Liver (tissue), 9 donors: ENCODE results near the gene PHOX2A. TPM values are rescaled to one million over a fixed set of nuclear protein-coding genes. Genes with fewer than 3 reads are reported as not detected.

Source experiments
- DNase-seq: peaks from one replicate; pipeline ENCODE4 v3.0.0-alpha.2; 2017; ENCODE audit warnings: low spot score
- H3K27ac ChIP-seq, 2 donors: one replicate each; pipeline ENCODE4 v1.7.0; 2013; ENCODE audit warnings: inconsistent platforms in 2 of 2, low read length in 2 of 2, control low read depth in 1 of 2, low read depth in 1 of 2, mild to moderate bottlenecking in 1 of 2
- H3K27me3 ChIP-seq, 4 donors: one replicate each; pipeline versions ENCODE4 v1.6.1 to v1.7.0; 2013; ENCODE audit warnings: low read length in 3 of 4, inconsistent platforms in 1 of 4, mild to moderate bottlenecking in 1 of 4, moderate library complexity in 1 of 4; ENCODE audit not compliant: control insufficient read depth in 4 of 4, insufficient read depth in 4 of 4
- H3K36me3 ChIP-seq, 4 donors: one replicate each; pipeline versions ENCODE4 v1.6.1 to v1.7.0; 2013; ENCODE audit warnings: low read length in 3 of 4, mild to moderate bottlenecking in 3 of 4, low read depth in 1 of 4, moderate library complexity in 1 of 4; ENCODE audit not compliant: control insufficient read depth in 4 of 4, insufficient read depth in 3 of 4
- H3K4me1 ChIP-seq, 4 donors: one replicate each; pipeline versions ENCODE4 v1.6.1 to v1.7.0; 2013; ENCODE audit warnings: low read length in 3 of 4, mild to moderate bottlenecking in 3 of 4, moderate library complexity in 1 of 4; ENCODE audit not compliant: control insufficient read depth in 4 of 4, insufficient read depth in 4 of 4
- H3K4me3 ChIP-seq, 3 donors: one replicate each; pipeline versions ENCODE4 v1.6.1 to v1.7.0; 2013; ENCODE audit warnings: low read length in 3 of 3, control low read depth in 1 of 3, low read depth in 1 of 3, mild to moderate bottlenecking in 1 of 3
- H3K9ac ChIP-seq, 2 donors: one replicate each; pipeline ENCODE4 v1.7.0; 2013; ENCODE audit warnings: low read length in 2 of 2, mild to moderate bottlenecking in 2 of 2, moderate library complexity in 2 of 2, control low read depth in 1 of 2, low read depth in 1 of 2
- H3K9me3 ChIP-seq, 4 donors: one replicate each; pipeline versions ENCODE4 v1.6.1 to v1.7.0; 2013; ENCODE audit warnings: low read length in 3 of 4; ENCODE audit not compliant: control insufficient read depth in 4 of 4
- EGR1 ChIP-seq, 2 donors: IDR thresholded peaks; 2 replicates each; pipeline ENCODE4 v1.6.1; 2016 to 2018; ENCODE audit warnings: antibody characterized with exemption in 2 of 2, low read depth in 2 of 2
- FOXA1 ChIP-seq: IDR thresholded peaks from 2 replicates; pipeline ENCODE4 v1.6.1; 2016; ENCODE audit warnings: antibody characterized with exemption
- FOXA2 ChIP-seq: IDR thresholded peaks from 2 replicates; pipeline ENCODE4 v1.6.1; 2016; ENCODE audit warnings: antibody characterized with exemption
- GABPA ChIP-seq, 2 donors: IDR thresholded peaks in 1 of 2; conservative IDR thresholded peaks in 1 of 2; 2 replicates each; pipeline ENCODE4 v1.6.1; 2016; ENCODE audit warnings: antibody characterized with exemption in 2 of 2, mild to moderate bottlenecking in 1 of 2, moderate library complexity in 1 of 2
- HNF4A ChIP-seq, 2 donors: conservative IDR thresholded peaks; 2 replicates each; pipeline ENCODE4 v1.6.1; 2016; ENCODE audit warnings: antibody characterized with exemption in 2 of 2, mild to moderate bottlenecking in 2 of 2
- HNF4G ChIP-seq: IDR thresholded peaks from 2 replicates; pipeline ENCODE4 v1.6.1; 2016; ENCODE audit warnings: antibody characterized with exemption
- JUND ChIP-seq, 2 donors: IDR thresholded peaks; 2 replicates each; pipeline ENCODE4 v1.6.1; 2016; ENCODE audit warnings: antibody characterized with exemption in 2 of 2
- NR2F2 ChIP-seq: IDR thresholded peaks from 2 replicates; pipeline ENCODE4 v1.6.1; 2016; ENCODE audit warnings: antibody characterized with exemption
- RAD21 ChIP-seq, 2 donors: IDR thresholded peaks; 2 replicates each; pipeline ENCODE4 v1.6.1; 2016; ENCODE audit warnings: antibody characterized with exemption in 2 of 2, mild to moderate bottlenecking in 2 of 2
- RXRA ChIP-seq, 2 donors: IDR thresholded peaks; 2 replicates each; pipeline ENCODE4 v1.6.1; 2017 to 2018; ENCODE audit warnings: antibody characterized with exemption in 2 of 2, mild to moderate bottlenecking in 1 of 2
- SP1 ChIP-seq: IDR thresholded peaks from 2 replicates; pipeline ENCODE4 v1.6.1; 2018; ENCODE audit warnings: antibody characterized with exemption, mild to moderate bottlenecking
- TAF1 ChIP-seq: conservative IDR thresholded peaks from 2 replicates; pipeline ENCODE4 v1.6.1; 2016; ENCODE audit warnings: antibody characterized with exemption, mild to moderate bottlenecking
- YY1 ChIP-seq: IDR thresholded peaks from 2 replicates; pipeline ENCODE4 v1.6.1; 2016; ENCODE audit warnings: antibody characterized with exemption, mild to moderate bottlenecking
- WGBS: extraction: QIAGEN DNeasy Blood & Tissue Kit; methylation state at CpG from one replicate; pipeline ENCODE4 v1.1.7; 2013; 5-methylcytosine and 5-hydroxymethylcytosine counted together
- polyA plus RNA-seq, 2 donors: library from polyadenylated mRNA; stranded (reverse) in 1 of 2; unstranded in 1 of 2; fragments of 200-250 nt in 1 of 2; fragments of >200 nt in 1 of 2; fragmentation: Nextera tagmentation in 1 of 2; extraction: Ambion mirVana in 1 of 2; gene quantifications; one replicate each; pipeline versions ENCODE4 v1.2.1 to v1.2.3, GENCODE V29; 2013 to 2015
- total RNA-seq, 2 donors: library from RNA; depleted of rRNA; stranded (reverse); fragments of >200 nt; gene quantifications; one replicate each; pipeline ENCODE4 v1.2.3, GENCODE V29; 2014
- TF ChIP-seq, protein P1 (sequence below): IDR thresholded peaks from 2 replicates; pipeline ENCODE4 v1.6.1; 2016; ENCODE audit warnings: antibody characterized with exemption
- TF ChIP-seq, protein P2 (sequence below): IDR thresholded peaks from 2 replicates; pipeline ENCODE4 v1.6.1; 2016; ENCODE audit warnings: antibody characterized with exemption
- TF ChIP-seq, protein P3 (sequence below): IDR thresholded peaks from 2 replicates; pipeline ENCODE4 v1.6.1; 2016; ENCODE audit warnings: antibody characterized with exemption
- TF ChIP-seq, protein P4 (sequence below): fragments of 150-350 bp; IDR thresholded peaks from 2 replicates; pipeline ENCODE4 v1.5.1; 2017; ENCODE audit warnings: improper control_type of control experiment, low read depth, low read length; ENCODE audit not compliant: missing input control
- TF ChIP-seq, protein P5 (sequence below): IDR thresholded peaks from 2 replicates; pipeline ENCODE4 v1.6.1; 2016; ENCODE audit warnings: antibody characterized with exemption, mild to moderate bottlenecking
- donor health status: healthy.
- donor health status: healthy.
- donor health status: healthy.
- donor health status: healthy.
- donor health status: healthy.

Gene PHOX2A
- total and polyA plus RNA-seq, 4 donors: not detected

DNA sequence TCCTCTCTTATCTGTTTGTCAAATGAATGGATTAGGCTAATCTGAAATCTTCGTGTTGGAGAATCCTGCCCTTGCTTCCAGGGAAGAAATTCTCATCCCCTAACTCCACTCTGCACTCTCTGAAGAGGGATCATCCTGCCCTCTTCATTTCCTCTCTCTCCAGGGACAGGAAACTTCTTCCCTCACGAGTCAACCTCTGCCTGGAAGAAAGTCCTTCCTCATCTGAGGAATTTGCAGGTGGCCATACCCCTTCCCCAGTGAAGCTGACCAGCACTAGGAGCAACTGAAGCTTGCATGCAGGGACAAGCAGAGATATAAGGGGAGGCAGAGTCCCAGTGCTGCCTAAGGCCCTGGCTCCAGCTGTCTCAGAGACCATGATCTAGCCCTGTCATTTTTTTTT lies 3.6 kb upstream of the PHOX2A start:
- Histone ChIP-seq H3K4me3 (no peak overlapping the region), H3K9me3 (no peaks in the 10 kb centered on the region), H3K36me3 (no peaks in the 10 kb centered on the region), H3K27me3 (peaks cover 0 to 31% (median 7%) of the 10 kb centered on the region in 4 donors), H3K9ac (no peak overlapping the region), H3K27ac (no peak overlapping the region), H3K4me1 (peaks cover 0 to 3% (median 0%) of the 10 kb centered on the region in 4 donors)
- DNase-seq: no peak
- WGBS: 30% methylated on average over 2 of the region's 2 CpGs
- TF ChIP-seq GABPA (IDR thresholded peaks at IDR 0.05 in 1 of 2, conservative IDR thresholded peaks at IDR 0.05 in 1 of 2) (no peak), RAD21 (IDR thresholded peaks at IDR 0.05) (no peak), RXRA (IDR thresholded peaks at IDR 0.05) (no peak), HNF4A (conservative IDR thresholded peaks at IDR 0.05) (no peak), HNF4G (no peak), YY1 (no peak), NR2F2 (no peak), FOXA2 (no peak), EGR1 (IDR thresholded peaks at IDR 0.05; ENCODE audit: low read depth in 2 of 2) (no peak), JUND (IDR thresholded peaks at IDR 0.05) (no peak), SP1 (no peak), FOXA1 (no peak), TAF1 (no peak)
- TF ChIP-seq, protein P1, sequence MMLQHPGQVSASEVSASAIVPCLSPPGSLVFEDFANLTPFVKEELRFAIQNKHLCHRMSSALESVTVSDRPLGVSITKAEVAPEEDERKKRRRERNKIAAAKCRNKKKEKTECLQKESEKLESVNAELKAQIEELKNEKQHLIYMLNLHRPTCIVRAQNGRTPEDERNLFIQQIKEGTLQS: no peak
- TF ChIP-seq, protein P2, sequence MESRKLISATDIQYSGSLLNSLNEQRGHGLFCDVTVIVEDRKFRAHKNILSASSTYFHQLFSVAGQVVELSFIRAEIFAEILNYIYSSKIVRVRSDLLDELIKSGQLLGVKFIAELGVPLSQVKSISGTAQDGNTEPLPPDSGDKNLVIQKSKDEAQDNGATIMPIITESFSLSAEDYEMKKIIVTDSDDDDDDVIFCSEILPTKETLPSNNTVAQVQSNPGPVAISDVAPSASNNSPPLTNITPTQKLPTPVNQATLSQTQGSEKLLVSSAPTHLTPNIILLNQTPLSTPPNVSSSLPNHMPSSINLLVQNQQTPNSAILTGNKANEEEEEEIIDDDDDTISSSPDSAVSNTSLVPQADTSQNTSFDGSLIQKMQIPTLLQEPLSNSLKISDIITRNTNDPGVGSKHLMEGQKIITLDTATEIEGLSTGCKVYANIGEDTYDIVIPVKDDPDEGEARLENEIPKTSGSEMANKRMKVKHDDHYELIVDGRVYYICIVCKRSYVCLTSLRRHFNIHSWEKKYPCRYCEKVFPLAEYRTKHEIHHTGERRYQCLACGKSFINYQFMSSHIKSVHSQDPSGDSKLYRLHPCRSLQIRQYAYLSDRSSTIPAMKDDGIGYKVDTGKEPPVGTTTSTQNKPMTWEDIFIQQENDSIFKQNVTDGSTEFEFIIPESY: no peak
- TF ChIP-seq, protein P3, sequence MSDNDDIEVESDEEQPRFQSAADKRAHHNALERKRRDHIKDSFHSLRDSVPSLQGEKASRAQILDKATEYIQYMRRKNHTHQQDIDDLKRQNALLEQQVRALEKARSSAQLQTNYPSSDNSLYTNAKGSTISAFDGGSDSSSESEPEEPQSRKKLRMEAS: no peak
- TF ChIP-seq, protein P4, sequence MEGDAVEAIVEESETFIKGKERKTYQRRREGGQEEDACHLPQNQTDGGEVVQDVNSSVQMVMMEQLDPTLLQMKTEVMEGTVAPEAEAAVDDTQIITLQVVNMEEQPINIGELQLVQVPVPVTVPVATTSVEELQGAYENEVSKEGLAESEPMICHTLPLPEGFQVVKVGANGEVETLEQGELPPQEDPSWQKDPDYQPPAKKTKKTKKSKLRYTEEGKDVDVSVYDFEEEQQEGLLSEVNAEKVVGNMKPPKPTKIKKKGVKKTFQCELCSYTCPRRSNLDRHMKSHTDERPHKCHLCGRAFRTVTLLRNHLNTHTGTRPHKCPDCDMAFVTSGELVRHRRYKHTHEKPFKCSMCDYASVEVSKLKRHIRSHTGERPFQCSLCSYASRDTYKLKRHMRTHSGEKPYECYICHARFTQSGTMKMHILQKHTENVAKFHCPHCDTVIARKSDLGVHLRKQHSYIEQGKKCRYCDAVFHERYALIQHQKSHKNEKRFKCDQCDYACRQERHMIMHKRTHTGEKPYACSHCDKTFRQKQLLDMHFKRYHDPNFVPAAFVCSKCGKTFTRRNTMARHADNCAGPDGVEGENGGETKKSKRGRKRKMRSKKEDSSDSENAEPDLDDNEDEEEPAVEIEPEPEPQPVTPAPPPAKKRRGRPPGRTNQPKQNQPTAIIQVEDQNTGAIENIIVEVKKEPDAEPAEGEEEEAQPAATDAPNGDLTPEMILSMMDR: no peak

DNA sequence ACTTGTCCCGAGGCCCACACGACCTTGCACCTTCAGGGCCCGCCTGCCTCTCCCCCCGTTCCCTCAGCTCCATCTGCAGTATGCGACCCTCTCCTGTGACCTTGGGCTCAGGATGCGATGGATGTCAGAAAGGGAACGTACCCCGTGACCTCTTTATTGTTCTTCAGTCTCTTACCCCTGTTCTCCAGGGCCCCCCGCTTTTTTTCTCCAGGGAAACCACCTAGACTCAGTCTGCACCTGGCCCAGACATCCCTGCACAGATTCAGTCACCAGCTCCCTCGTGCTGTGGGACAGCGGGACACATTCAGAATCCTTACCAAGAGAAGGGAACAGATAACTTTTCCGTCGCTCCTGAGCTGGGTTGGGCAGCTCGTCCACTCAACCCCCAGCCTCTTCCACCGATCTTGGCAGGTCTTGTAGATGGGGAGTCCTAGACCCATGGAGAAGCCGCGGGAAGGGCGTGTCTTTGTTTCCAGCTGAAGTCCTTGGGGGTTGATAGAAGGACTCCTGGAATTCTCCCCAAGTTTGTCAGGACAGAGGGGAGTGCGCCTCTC lies 1.4 kb upstream of the PHOX2A start:
- H3K9ac ChIP-seq: no peak overlapping the region
- DNase-seq: no peak
- H3K4me3 ChIP-seq: no peak overlapping the region
- H3K9me3 ChIP-seq: no peaks in the 10 kb centered on the region
- H3K36me3 ChIP-seq: no peaks in the 10 kb centered on the region
- WGBS: 11% methylated on average over 19 of the region's 19 CpGs
- TF ChIP-seq FOXA2: no peak
- TF ChIP-seq, protein P5, sequence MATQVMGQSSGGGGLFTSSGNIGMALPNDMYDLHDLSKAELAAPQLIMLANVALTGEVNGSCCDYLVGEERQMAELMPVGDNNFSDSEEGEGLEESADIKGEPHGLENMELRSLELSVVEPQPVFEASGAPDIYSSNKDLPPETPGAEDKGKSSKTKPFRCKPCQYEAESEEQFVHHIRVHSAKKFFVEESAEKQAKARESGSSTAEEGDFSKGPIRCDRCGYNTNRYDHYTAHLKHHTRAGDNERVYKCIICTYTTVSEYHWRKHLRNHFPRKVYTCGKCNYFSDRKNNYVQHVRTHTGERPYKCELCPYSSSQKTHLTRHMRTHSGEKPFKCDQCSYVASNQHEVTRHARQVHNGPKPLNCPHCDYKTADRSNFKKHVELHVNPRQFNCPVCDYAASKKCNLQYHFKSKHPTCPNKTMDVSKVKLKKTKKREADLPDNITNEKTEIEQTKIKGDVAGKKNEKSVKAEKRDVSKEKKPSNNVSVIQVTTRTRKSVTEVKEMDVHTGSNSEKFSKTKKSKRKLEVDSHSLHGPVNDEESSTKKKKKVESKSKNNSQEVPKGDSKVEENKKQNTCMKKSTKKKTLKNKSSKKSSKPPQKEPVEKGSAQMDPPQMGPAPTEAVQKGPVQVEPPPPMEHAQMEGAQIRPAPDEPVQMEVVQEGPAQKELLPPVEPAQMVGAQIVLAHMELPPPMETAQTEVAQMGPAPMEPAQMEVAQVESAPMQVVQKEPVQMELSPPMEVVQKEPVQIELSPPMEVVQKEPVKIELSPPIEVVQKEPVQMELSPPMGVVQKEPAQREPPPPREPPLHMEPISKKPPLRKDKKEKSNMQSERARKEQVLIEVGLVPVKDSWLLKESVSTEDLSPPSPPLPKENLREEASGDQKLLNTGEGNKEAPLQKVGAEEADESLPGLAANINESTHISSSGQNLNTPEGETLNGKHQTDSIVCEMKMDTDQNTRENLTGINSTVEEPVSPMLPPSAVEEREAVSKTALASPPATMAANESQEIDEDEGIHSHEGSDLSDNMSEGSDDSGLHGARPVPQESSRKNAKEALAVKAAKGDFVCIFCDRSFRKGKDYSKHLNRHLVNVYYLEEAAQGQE: no peak
- TF ChIP-seq, protein P4: no peak
- no peak for TF ChIP-seq NR2F2
- no peak for TF ChIP-seq EGR1 (IDR thresholded peaks at IDR 0.05; ENCODE audit: low read depth in 2 of 2)
- TF ChIP-seq, protein P1: no peak
- no peak for TF ChIP-seq GABPA (IDR thresholded peaks at IDR 0.05 in 1 of 2, conservative IDR thresholded peaks at IDR 0.05 in 1 of 2)
- TF ChIP-seq, protein P3: no peak
- H3K4me1 ChIP-seq: peaks cover 1 to 6% (median 3%) of the 10 kb centered on the region in 4 donors
- H3K27me3 ChIP-seq: peaks cover 0 to 22% (median 11%) of the 10 kb centered on the region in 4 donors
- H3K27ac ChIP-seq: no peak overlapping the region
